Measurements from ENCODE around the gene SDR39U1. TPM values are rescaled to one million over a fixed set of nuclear protein-coding genes. Genes with fewer than 3 reads are reported as not detected.
"Not testable (repeated sequence)": the region's sequence is repeated elsewhere in the genome, so short reads cannot be mapped to it uniquely, and the experiment has no call there.

SDR39U1 gene
- total RNA-seq, 2 experiments from 2014 or later = 40.9 to 47.8 TPM

DNA sequence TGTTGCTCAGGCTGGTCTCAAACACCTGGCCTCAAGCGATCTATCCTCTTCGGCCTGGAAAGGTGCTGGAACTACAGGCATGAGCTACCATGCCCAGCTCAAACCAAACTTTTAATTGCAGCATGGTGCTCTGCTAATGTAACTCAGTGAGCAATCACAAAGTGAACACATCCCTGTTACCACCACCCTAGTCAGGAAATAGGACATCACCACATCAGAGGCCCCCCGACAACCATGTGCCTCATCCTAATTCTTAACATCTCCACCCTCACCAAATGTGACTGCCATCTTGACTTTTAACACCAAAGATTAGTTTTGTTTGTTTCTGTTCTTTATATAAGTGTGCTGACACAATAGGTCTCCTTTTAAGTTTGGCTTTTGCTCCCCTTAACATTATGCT is 22.8 kb upstream of the SDR39U1 start:
- intact Hi-C loops (cut with DNase I, micrococcal nuclease) = no loop called here
- ChIA-PET CTCF (no interaction called here), POLR2A (no interaction called here)
- no peak for DNase-seq
- H3K36me3 Mint-ChIP-seq (ENCODE audit: low read depth) = no peaks in the 10 kb centered on the region
- peaks cover 29% of the 10 kb centered on the region for H3K4me1 Mint-ChIP-seq
- H3K9me3 Mint-ChIP-seq (ENCODE audit: low read depth) = peaks cover under 1% of the 10 kb centered on the region
- no peak overlapping the region for H3K4me3 Mint-ChIP-seq
- ATAC-seq = peak; percentile 39
- peak overlapping the region; percentile 34 for H3K27ac Mint-ChIP-seq
- no peaks in the 10 kb centered on the region for H3K27me3 Mint-ChIP-seq

DNA sequence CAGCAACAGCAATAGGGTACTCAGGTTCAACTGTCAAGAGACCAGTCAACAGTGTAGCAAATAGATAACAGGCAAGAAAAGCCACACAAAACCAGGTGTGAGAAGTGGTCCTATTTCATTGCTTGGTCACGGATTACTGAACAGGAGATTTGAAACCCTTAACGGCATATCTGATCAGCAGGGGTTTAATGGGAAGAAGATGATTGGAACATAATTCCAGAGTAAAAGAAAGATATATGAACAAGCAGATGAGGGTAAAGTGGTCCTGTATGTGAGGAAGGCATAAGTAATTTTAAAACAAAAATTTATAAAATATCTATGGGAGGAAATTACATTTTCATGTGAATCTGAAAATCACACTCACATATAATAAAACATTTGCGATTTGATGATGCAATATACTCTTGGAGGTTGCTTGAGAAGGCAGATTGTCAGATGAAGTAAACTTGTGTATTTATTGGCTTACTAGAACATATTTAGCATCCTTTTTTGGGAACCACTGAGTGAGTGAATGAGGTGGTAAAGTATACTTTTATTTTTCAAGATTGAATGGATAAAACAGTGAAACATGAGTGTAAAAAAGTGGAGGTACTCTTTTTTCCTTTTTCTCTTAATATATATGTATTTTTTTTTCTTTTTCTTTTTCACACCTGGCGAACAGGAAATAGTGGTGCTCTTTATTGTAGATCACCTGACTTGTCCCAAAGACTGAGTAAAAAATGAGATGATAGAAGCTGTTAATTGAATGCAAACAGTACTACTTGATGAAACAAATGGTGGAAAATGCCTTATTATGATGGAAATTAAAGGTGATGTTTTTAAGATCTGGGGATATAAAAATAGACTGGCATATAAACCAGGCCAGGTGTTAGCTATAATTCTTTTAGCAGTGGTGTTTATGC is 21.6 kb upstream of the SDR39U1 start:
- POLR2A ChIA-PET = no interaction called here
- intact Hi-C loops (cut with DNase I, micrococcal nuclease) = no loop called here
- CTCF ChIA-PET = no interaction called here
- no peak overlapping the region for H3K4me3 Mint-ChIP-seq
- H3K4me1 Mint-ChIP-seq = peaks cover 29% of the 10 kb centered on the region
- DNase-seq (no peak), ATAC-seq (no peak)
- H3K27ac Mint-ChIP-seq = peak overlapping the region; percentile 49
- no peaks in the 10 kb centered on the region for H3K36me3 Mint-ChIP-seq (ENCODE audit: low read depth)
- H3K9me3 Mint-ChIP-seq (ENCODE audit: low read depth) = no peaks in the 10 kb centered on the region
- no peaks in the 10 kb centered on the region for H3K27me3 Mint-ChIP-seq

DNA sequence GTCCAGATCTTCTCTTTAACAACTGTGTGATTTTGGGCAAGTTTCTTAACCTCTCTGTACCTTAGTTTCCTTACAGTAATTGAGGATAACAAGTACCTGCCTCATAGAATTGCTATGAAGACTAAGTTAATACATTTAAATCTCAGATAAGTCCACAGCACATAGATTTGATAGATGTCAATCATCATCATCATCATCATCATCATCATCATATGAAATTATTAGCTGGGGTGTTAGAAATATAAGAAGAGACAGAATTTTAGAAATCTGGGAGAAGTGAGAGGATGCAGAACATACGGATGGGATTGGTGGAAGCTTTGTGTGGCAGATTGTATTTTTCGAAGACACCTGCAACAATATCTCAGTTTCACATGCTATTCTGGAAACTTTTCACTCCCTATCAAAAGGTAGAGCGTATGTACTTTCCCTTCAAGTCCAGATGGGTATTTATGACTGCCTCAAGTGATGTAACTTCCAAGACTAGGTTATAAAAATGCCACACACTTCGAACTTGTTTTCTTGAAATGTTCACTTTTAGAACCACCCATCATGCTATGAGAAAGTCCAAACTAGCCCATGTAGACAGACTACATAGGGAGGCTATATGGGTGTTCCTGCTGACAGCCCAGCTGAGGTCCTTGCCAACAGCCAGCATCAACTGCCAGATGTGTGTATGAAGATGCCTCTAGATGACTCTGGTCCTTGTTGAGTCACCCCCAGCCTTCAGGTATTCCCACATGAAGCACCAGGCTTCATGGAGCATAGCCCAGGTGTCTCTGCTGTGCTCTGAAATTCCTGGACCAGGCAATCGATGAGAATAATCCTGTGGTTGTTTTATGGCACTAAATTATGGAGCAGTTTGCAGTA is 20.7 kb upstream of the SDR39U1 start:
- no peak overlapping the region for H3K4me3 Mint-ChIP-seq
- intact Hi-C loops (cut with DNase I, micrococcal nuclease) = no loop called here

DNA sequence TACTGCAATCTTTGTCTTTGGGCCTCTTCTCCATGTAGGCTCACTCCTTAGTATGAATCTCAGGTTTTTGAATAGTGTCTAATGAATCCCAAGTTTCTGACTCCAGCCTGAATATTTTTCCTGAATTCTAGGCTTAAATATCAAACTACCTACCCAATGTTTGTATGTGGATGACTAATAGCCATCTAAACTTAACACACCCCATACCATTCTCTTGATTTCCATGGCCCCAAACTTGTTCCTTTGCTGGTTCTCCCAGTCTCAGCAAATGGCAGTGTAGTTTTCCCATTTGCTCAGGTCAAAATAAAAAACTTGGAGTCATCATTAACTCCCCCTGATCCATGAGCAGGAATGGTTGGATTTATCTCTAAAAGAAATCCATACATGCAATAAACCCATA is 18.8 kb upstream of the SDR39U1 start:
- ATAC-seq (no peak), DNase-seq (no peak)
- Mint-ChIP-seq H3K4me1 (peaks cover 33% of the 10 kb centered on the region), H3K4me3 (no peak overlapping the region), H3K27ac (no peak overlapping the region), H3K27me3 (no peaks in the 10 kb centered on the region), H3K36me3 (ENCODE audit: low read depth) (peaks cover 3% of the 10 kb centered on the region), H3K9me3 (ENCODE audit: low read depth) (no peaks in the 10 kb centered on the region)
- CTCF ChIA-PET = no interaction called here
- POLR2A ChIA-PET = no interaction called here
- intact Hi-C loops (cut with DNase I, micrococcal nuclease) = no loop called here

More for the DNA sequence above, 20.7 kb upstream of the SDR39U1 start:
- peak overlapping the region; percentile 10 for H3K27ac Mint-ChIP-seq
- POLR2A ChIA-PET = no interaction called here
- H3K9me3 Mint-ChIP-seq (ENCODE audit: low read depth) = no peaks in the 10 kb centered on the region
- CTCF ChIA-PET = interaction anchor here (1.0 kb wide), 1 partner anchor 32 kb away, joined by 4 read pairs; no protein-coding TSS in a partner anchor
- no peak for ATAC-seq
- H3K36me3 Mint-ChIP-seq (ENCODE audit: low read depth) = no peaks in the 10 kb centered on the region
- no peaks in the 10 kb centered on the region for H3K27me3 Mint-ChIP-seq
- H3K4me1 Mint-ChIP-seq = peaks cover 29% of the 10 kb centered on the region
- DNase-seq = no peak

DNA sequence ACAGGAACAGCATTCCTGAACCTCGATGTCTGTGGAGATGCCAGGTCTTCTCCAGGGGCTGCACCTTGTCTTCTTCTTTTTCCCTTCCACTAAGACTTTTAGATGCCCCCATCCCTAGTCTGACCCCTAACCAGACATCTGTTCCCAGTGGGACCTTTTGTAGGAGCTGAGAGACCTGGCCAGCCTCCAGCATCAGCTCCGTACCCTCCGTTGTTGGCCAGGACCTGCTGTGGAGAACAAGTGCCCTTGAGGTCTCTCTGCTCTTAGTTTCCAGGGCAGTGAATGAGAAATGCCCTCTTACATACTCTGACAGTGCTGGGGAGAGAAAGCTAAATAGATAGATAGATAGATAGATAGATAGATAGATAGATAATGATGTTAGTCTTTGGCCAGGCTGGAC is 16.8 kb upstream of the SDR39U1 start:
- peaks cover 3% of the 10 kb centered on the region for H3K36me3 Mint-ChIP-seq (ENCODE audit: low read depth)
- no peaks in the 10 kb centered on the region for H3K27me3 Mint-ChIP-seq
- peaks cover 17% of the 10 kb centered on the region for H3K4me1 Mint-ChIP-seq
- ChIA-PET POLR2A (no interaction called here), CTCF (no interaction called here)
- H3K9me3 Mint-ChIP-seq (ENCODE audit: low read depth) = no peaks in the 10 kb centered on the region
- no peak overlapping the region for H3K4me3 Mint-ChIP-seq
- no peak overlapping the region for H3K27ac Mint-ChIP-seq
- DNase-seq (no peak), ATAC-seq (no peak)
- intact Hi-C loops (cut with DNase I, micrococcal nuclease) = no loop called here

DNA sequence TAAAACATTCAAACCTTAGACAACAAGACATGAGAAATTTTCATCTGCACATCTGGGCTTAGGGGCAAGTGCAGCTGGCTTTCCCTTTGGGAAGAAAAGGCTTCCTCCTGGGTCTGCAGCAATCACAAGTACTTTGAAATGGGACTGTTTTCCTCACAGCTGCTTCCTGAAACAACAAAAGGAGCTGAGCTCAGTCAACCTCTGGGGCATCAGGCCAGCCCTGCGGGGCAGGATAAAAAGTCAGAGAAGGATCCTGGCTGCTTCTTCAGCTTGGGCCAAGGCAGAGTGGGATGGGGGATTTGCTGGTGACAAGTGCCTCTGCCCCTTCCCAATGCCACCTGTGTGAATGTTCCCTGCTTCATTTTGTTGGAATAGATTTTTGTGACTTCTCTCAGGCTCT is 16.2 kb upstream of the SDR39U1 start:
- ChIA-PET CTCF (no interaction called here), POLR2A (no interaction called here)
- no peak for DNase-seq
- H3K9me3 Mint-ChIP-seq (ENCODE audit: low read depth) = no peaks in the 10 kb centered on the region
- intact Hi-C loops (cut with DNase I, micrococcal nuclease) = no loop called here
- peaks cover 12% of the 10 kb centered on the region for H3K4me1 Mint-ChIP-seq
- peaks cover 3% of the 10 kb centered on the region for H3K36me3 Mint-ChIP-seq (ENCODE audit: low read depth)
- no peak overlapping the region for H3K27ac Mint-ChIP-seq
- no peak overlapping the region for H3K4me3 Mint-ChIP-seq
- ATAC-seq = no peak
- H3K27me3 Mint-ChIP-seq = no peaks in the 10 kb centered on the region

DNA sequence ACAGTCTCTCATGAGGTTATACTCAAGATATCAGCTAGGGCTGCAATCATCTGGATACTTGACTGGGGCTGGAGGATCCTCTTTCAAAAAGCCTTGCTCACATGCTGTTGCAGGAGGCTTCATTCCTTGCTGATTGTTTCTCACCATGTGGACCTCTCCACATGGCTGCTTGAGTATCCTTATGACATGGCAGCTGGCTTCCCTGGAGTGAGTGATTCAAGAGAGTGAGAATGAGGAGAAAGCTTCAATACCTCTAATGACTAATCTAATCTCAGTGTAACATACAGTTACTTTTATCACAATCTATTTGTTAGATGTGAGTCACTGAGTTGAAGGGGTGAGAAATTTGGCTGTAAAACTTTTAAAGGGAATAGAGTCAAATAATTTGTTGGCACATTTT is 14.4 kb upstream of the SDR39U1 start:
- Mint-ChIP-seq H3K27me3 (no peaks in the 10 kb centered on the region), H3K4me3 (no peak overlapping the region), H3K9me3 (ENCODE audit: low read depth) (no peaks in the 10 kb centered on the region), H3K27ac (no peak overlapping the region), H3K4me1 (peaks cover 4% of the 10 kb centered on the region), H3K36me3 (ENCODE audit: low read depth) (peaks cover 7% of the 10 kb centered on the region)
- ChIA-PET POLR2A (interaction anchor here (1.0 kb wide), 1 partner anchor 26 kb away, joined by 3 read pairs; no protein-coding TSS in a partner anchor), CTCF (interaction anchor here (0.7 kb wide), 2 partner anchors 20 to 121 kb away, joined by 3 read pairs; no protein-coding TSS in a partner anchor)
- peak; percentile 16 for DNase-seq
- intact Hi-C loops (cut with DNase I, micrococcal nuclease) = no loop called here
- ATAC-seq = peak; percentile 80

DNA sequence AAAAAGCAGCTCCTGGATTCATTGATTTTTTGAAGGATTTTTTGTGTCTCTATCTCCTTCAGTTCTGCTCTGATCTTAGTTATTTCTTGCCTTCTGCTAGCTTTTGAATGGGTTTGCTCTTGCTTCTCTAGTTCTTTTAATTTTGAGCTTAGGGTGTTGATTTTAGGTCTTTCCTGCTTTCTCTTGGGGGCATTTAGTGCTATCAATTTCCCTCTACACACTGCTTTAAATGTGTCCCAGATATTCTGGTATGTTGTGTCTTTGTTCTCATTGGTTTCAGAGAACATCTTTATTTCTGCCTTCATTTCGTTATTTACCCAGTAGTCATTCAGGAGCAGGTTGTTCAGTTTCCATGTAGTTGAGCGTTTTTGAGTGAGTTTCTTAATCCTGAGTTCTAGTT is 8.3 kb upstream of the SDR39U1 start:
- DNase-seq; H3K9me3 Mint-ChIP-seq (ENCODE audit: low read depth); intact Hi-C loops (cut with DNase I, micrococcal nuclease); CTCF ChIA-PET; POLR2A ChIA-PET; H3K4me3 Mint-ChIP-seq; ATAC-seq; H3K4me1 Mint-ChIP-seq; H3K36me3 Mint-ChIP-seq (ENCODE audit: low read depth); H3K27ac Mint-ChIP-seq; H3K27me3 Mint-ChIP-seq: not testable (repeated sequence)

DNA sequence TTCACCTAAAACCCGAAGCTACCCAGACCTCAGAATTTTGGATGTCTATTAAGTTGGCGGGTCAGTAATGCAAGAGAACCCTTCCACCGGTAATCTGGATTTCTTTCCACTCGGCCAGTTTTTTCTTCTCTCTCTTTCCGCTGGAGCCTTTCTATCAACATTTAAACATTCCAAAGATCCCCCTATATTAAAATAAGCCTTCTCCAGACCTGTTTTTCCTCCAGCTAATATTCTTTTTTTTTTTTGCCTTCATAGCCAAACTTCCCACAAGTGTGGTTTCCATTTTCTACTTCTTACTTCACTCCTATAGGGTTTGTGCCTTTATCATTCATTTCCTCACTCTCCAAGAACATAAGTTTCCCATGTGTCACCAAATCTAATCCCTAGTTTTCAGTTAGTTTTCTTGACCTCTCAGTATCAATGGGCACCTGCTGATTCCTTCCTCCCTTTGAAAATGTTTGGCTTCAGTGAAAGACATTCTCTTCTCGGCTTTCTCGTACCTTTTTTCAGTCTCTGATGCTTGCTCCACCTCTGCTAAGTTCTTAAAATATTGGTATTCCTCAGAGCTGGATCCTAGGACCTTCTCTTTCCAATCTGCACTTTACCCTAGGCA is 583 bp upstream of the SDR39U1 start:
- Mint-ChIP-seq H3K27ac (peak overlapping the region; percentile 99), H3K27me3 (no peaks in the 10 kb centered on the region), H3K36me3 (ENCODE audit: low read depth) (peaks cover 45% of the 10 kb centered on the region), H3K4me1 (peaks cover 36% of the 10 kb centered on the region), H3K9me3 (ENCODE audit: low read depth) (no peaks in the 10 kb centered on the region), H3K4me3 (peak overlapping the region; percentile 97)
- CTCF ChIA-PET = interaction anchor here (0.6 to 5.3 kb wide), 4 partner anchors 12 to 268 kb away, joined by 3 to 66 read pairs (median 21); partner anchors contain the start of genes CBLN3 and KHNYN
- POLR2A ChIA-PET = interaction anchor here (0.7 to 5.4 kb wide), 2 partner anchors 12 to 231 kb away, joined by 3 to 50 read pairs; partner anchors contain the start of genes CBLN3 and KHNYN
- no peak for ATAC-seq
- intact Hi-C loops (cut with DNase I, micrococcal nuclease) = loop anchor here (2.0 to 5.0 kb wide), 9 partner anchors 211 to 1141 kb away; partner anchors contain the start of genes GMPR2 (in 1 of the 2), MDP1 (in 1 of the 2), NEDD8 (in 1 of the 2) and NGDN (in 1 of the 2)
- DNase-seq = no peak

DNA sequence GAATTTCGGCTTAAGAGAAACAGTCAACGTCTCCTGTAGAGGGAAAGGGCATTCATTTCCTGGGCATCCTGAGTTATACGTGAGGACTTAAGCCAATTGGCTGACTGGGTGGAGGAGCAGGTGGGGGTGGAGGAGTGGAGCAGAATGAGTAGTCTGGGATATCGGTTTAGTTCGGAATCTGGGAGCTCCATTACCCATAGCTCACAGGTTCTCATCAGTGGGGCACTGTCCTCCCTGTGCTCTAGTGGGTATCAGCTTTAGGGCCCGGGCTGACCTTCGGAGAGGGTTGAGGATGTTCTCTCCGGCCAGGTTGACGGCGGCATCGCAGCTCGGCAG is 704 bp downstream of the SDR39U1 start:
- Mint-ChIP-seq H3K4me3 (peak overlapping the region; percentile 97), H3K27ac (peak overlapping the region; percentile 99), H3K4me1 (peaks cover 47% of the 10 kb centered on the region), H3K9me3 (ENCODE audit: low read depth) (no peaks in the 10 kb centered on the region), H3K36me3 (ENCODE audit: low read depth) (peaks cover 56% of the 10 kb centered on the region), H3K27me3 (no peaks in the 10 kb centered on the region)
- DNase-seq (no peak), ATAC-seq (no peak)
- ChIA-PET CTCF (interaction anchor here (0.5 to 5.3 kb wide), 13 partner anchors 9 to 215 kb away, joined by 3 to 66 read pairs (median 4); partner anchors contain the start of genes CBLN3, KHNYN and RIPK3), POLR2A (interaction anchor here (0.7 to 5.4 kb wide), 2 partner anchors 11 to 18 kb away, joined by 3 to 50 read pairs; partner anchors contain the start of genes CBLN3 and KHNYN)
- intact Hi-C loops (cut with DNase I, micrococcal nuclease) = loop anchor here (1.0 to 5.0 kb wide), 18 partner anchors 11 to 1140 kb away; partner anchors contain the start of genes DCAF11 (in 2 of the 2), GMPR2 (in 2 of the 2), NEDD8 (in 2 of the 2) and NRL (in 2 of the 2)
